CD4-positive, alpha-beta T cell treated with Interleukin-15 for 4 hours (primary cell): ENCODE data around the gene CTDSPL.

ENCODE experiments used
- DNase-seq: peaks from one replicate; pipeline ENCODE4 v3.0.0-alpha.2; 2020; ENCODE audit warnings: low spot score

CTDSPL gene

GRCh38 chr3:37853691-37854413 lies 7.8 kb upstream of the CTDSPL start:
- DNase-seq: no peak

GRCh38 chr3:37855363-37855970 lies 6.2 kb upstream of the CTDSPL start:
- DNase-seq: peak; percentile 65

- no peak for DNase-seq
These were observed 5.3 kb upstream of the CTDSPL start for GRCh38 chr3:37856381-37856780.

- DNase-seq: no peak
These were observed 2.9 kb upstream of the CTDSPL start for GRCh38 chr3:37858742-37859141.

GRCh38 chr3:37859354-37859753 lies 2.3 kb upstream of the CTDSPL start:
- DNase-seq: no peak

GRCh38 chr3:37859908-37860199 lies 1.8 kb upstream of the CTDSPL start:
- DNase-seq: no peak

GRCh38 chr3:37862219-37862902 lies 681 bp downstream of the CTDSPL start:
- no peak for DNase-seq

GRCh38 chr3:37862903-37863815 lies 1.5 kb downstream of the CTDSPL start:
- no peak for DNase-seq

GRCh38 chr3:37863949-37864822 lies 2.5 kb downstream of the CTDSPL start:
- DNase-seq: no peak

GRCh38 chr3:37864904-37865303 lies 3.2 kb downstream of the CTDSPL start:
- no peak for DNase-seq

- no peak for DNase-seq
These were observed 5.5 kb downstream of the CTDSPL start for GRCh38 chr3:37867144-37867543.

- no peak for DNase-seq
These were observed 10.2 kb downstream of the CTDSPL start for GRCh38 chr3:37871858-37872257.

GRCh38 chr3:37872413-37873160 lies 10.9 kb downstream of the CTDSPL start:
- DNase-seq: no peak

- DNase-seq: no peak
These were observed 14.6 kb downstream of the CTDSPL start for GRCh38 chr3:37876279-37876678.

GRCh38 chr3:37882711-37883110 lies 21.0 kb downstream of the CTDSPL start:
- DNase-seq: no peak

- no peak for DNase-seq
These were observed 24.1 kb downstream of the CTDSPL start for GRCh38 chr3:37885814-37886213.

- DNase-seq: no peak
These were observed 24.7 kb downstream of the CTDSPL start for GRCh38 chr3:37886395-37886794.

GRCh38 chr3:37887062-37887461 lies 25.4 kb downstream of the CTDSPL start:
- DNase-seq: no peak

GRCh38 chr3:37887824-37888223 lies 26.1 kb downstream of the CTDSPL start:
- DNase-seq: no peak

GRCh38 chr3:37888421-37888820 lies 26.7 kb downstream of the CTDSPL start:
- DNase-seq: no peak

- no peak for DNase-seq
These were observed 28.8 kb downstream of the CTDSPL start for GRCh38 chr3:37890522-37890921.
